ENCODE results near the gene TBC1D4.

The TBC1D4 gene

GRCh38 chr13:75329723-75330122 lies 152.2 kb downstream of the TBC1D4 start:
- H2AFZ ChIP-seq (ENCODE audit: low read length), result no peak overlapping the region
- H3K4me1 ChIP-seq (ENCODE audit: insufficient read depth, low read length, poor library complexity, severe bottlenecking), result peaks cover 31% of the 10 kb centered on the region

GRCh38 chr13:75329097-75329496 lies 152.9 kb downstream of the TBC1D4 start:
- Histone ChIP-seq H3K9ac (ENCODE audit: low read depth, low read length, poor library complexity, severe bottlenecking) (no peak overlapping the region), H3K4me1 (ENCODE audit: insufficient read depth, low read length, poor library complexity, severe bottlenecking) (peaks cover 37% of the 10 kb centered on the region), H3K9me2 (replicated peaks; ENCODE audit: low read depth, low read length) (no peaks in the 10 kb centered on the region), H3K36me3 (ENCODE audit: insufficient read depth, low read length) (no peaks in the 10 kb centered on the region), H4K20me1 (ENCODE audit: insufficient read depth, low read length, poor library complexity, severe bottlenecking) (no peaks in the 10 kb centered on the region), H3K4me2 (ENCODE audit: low read depth, low read length, poor library complexity, severe bottlenecking) (no peak overlapping the region), H3K79me2 (ENCODE audit: insufficient read depth, low read length) (no peaks in the 10 kb centered on the region; the same call in 1 of the 2 replicates), H3K4me3 (ENCODE audit: low read length, poor library complexity, severe bottlenecking) (no peak overlapping the region), H2AFZ (ENCODE audit: low read length) (no peak overlapping the region), H3K9me3 (ENCODE audit: insufficient read depth, low read depth, low read length) (no peaks in the 10 kb centered on the region), H3K27me3 (ENCODE audit: insufficient read depth, low read length, poor library complexity, severe bottlenecking) (no peaks in the 10 kb centered on the region), H3F3A (ENCODE audit: low read depth) (0 out of 2 replicates have a peak, but pooled peaks cover 8% of the 10 kb centered on the region)
- TF ChIP-seq CTCF (conservative IDR thresholded peaks at IDR 0.05; ENCODE audit: low read length) (no peak), EZH2phosphoT487 (IDR thresholded peaks at IDR 0.05; ENCODE audit: borderline replicate concordance) (no peak)

More at GRCh38 chr13:75329723-75330122, 152.2 kb downstream of the TBC1D4 start:
- Histone ChIP-seq H3K36me3 (ENCODE audit: insufficient read depth, low read length) (no peaks in the 10 kb centered on the region), H4K20me1 (ENCODE audit: insufficient read depth, low read length, poor library complexity, severe bottlenecking) (no peaks in the 10 kb centered on the region), H3K9me2 (replicated peaks; ENCODE audit: low read depth, low read length) (no peaks in the 10 kb centered on the region), H3K9ac (ENCODE audit: low read depth, low read length, poor library complexity, severe bottlenecking) (no peak overlapping the region), H3K79me2 (ENCODE audit: insufficient read depth, low read length) (no peaks in the 10 kb centered on the region; the same call in 1 of the 2 replicates), H3K27me3 (ENCODE audit: insufficient read depth, low read length, poor library complexity, severe bottlenecking) (no peaks in the 10 kb centered on the region), H3K4me2 (ENCODE audit: low read depth, low read length, poor library complexity, severe bottlenecking) (no peak overlapping the region), H3K4me3 (ENCODE audit: low read length, poor library complexity, severe bottlenecking) (no peak overlapping the region), H3F3A (ENCODE audit: low read depth) (0 out of 2 replicates have a peak, but pooled peaks cover 8% of the 10 kb centered on the region), H3K9me3 (ENCODE audit: insufficient read depth, low read depth, low read length) (no peaks in the 10 kb centered on the region)
- TF ChIP-seq EZH2phosphoT487 (IDR thresholded peaks at IDR 0.05; ENCODE audit: borderline replicate concordance), result no peak

- Histone ChIP-seq H3K4me2 (ENCODE audit: low read depth, low read length, poor library complexity, severe bottlenecking) (peak overlapping the region; percentile 87), H3K36me3 (ENCODE audit: insufficient read depth, low read length) (no peaks in the 10 kb centered on the region), H3K79me2 (ENCODE audit: insufficient read depth, low read length) (no peaks in the 10 kb centered on the region; the same call in 1 of the 2 replicates), H2AFZ (ENCODE audit: low read length) (peak overlapping the region; percentile 68), H3K4me1 (ENCODE audit: insufficient read depth, low read length, poor library complexity, severe bottlenecking) (peaks cover 42% of the 10 kb centered on the region), H4K20me1 (ENCODE audit: insufficient read depth, low read length, poor library complexity, severe bottlenecking) (no peaks in the 10 kb centered on the region), H3K9me3 (ENCODE audit: insufficient read depth, low read depth, low read length) (no peaks in the 10 kb centered on the region), H3K9me2 (replicated peaks; ENCODE audit: low read depth, low read length) (no peaks in the 10 kb centered on the region), H3K4me3 (ENCODE audit: low read length, poor library complexity, severe bottlenecking) (peak overlapping the region; percentile 78), H3K9ac (ENCODE audit: low read depth, low read length, poor library complexity, severe bottlenecking) (peak overlapping the region; percentile 66), H3F3A (ENCODE audit: low read depth) (0 out of 2 replicates have a peak, but pooled peaks cover 8% of the 10 kb centered on the region), H3K27me3 (ENCODE audit: insufficient read depth, low read length, poor library complexity, severe bottlenecking) (no peaks in the 10 kb centered on the region)
- TF ChIP-seq CTCF (conservative IDR thresholded peaks at IDR 0.05; ENCODE audit: low read length) (no peak), EZH2phosphoT487 (IDR thresholded peaks at IDR 0.05; ENCODE audit: borderline replicate concordance) (no peak)
These were observed 154.8 kb downstream of the TBC1D4 start for GRCh38 chr13:75327135-75327510.
